AG09309 (cell line): Measurements from ENCODE around the gene TMEM245.
"Not testable (repeated sequence)": the region's sequence is repeated elsewhere in the genome, so short reads cannot be mapped to it uniquely, and the experiment has no call there.

ENCODE experiments used
- DNase-seq: peaks from one replicate; pipeline ENCODE4 v3.0.0-alpha.2; 2010; ENCODE audit warnings: low read depth
- H3K4me3 ChIP-seq: 2 replicates; pipeline ENCODE4 v1.5.1; 2011; ENCODE audit warnings: mild to moderate bottlenecking, low read depth, low read length, moderate library complexity; ENCODE audit not compliant: control insufficient read depth
- CTCF ChIP-seq: IDR thresholded peaks from 2 replicates; pipeline ENCODE4 v1.5.1; 2011; ENCODE audit warnings: mild to moderate bottlenecking, low read depth, low read length, inconsistent platforms; ENCODE audit not compliant: insufficient read depth, control insufficient read depth; ENCODE audit errors: missing control alignments

TMEM245 gene

GRCh38 chr9:109062543-109062942 lies 57.2 kb downstream of the TMEM245 start:
- no peak overlapping the region for H3K4me3 ChIP-seq
- DNase-seq: no peak
- no peak for TF ChIP-seq CTCF

- no peak for DNase-seq
- TF ChIP-seq CTCF: no peak
- no peak overlapping the region for H3K4me3 ChIP-seq
Observed at GRCh38 chr9:109060191-109060590, 59.6 kb downstream of the TMEM245 start.

GRCh38 chr9:109053121-109053520 lies 66.6 kb downstream of the TMEM245 start:
- H3K4me3 ChIP-seq, DNase-seq: not testable (repeated sequence)

GRCh38 chr9:109052416-109052815 lies 67.3 kb downstream of the TMEM245 start:
- no peak overlapping the region for H3K4me3 ChIP-seq
- TF ChIP-seq CTCF: no peak
- DNase-seq: peak; percentile 73

- no peak overlapping the region for H3K4me3 ChIP-seq
- DNase-seq: no peak
- TF ChIP-seq CTCF: no peak
Observed at GRCh38 chr9:109051733-109052132, 68.0 kb downstream of the TMEM245 start.

- no peak for DNase-seq
- H3K4me3 ChIP-seq: no peak overlapping the region
- no peak for TF ChIP-seq CTCF
Observed at GRCh38 chr9:109050444-109050843, 69.3 kb downstream of the TMEM245 start.

- TF ChIP-seq CTCF: no peak
- H3K4me3 ChIP-seq: no peak overlapping the region
- no peak for DNase-seq
Observed at GRCh38 chr9:109048822-109049221, 70.9 kb downstream of the TMEM245 start.
